ENCODE measurements around the gene PPIA.
"Not testable (repeated sequence)": the region's sequence is repeated elsewhere in the genome, so short reads cannot be mapped to it uniquely, and the experiment has no call there.

The PPIA gene

GRCh38 chr7:44764081-44764480 lies 32.4 kb upstream of the PPIA start:
- no peak for DNase-seq (ENCODE audit: low read depth)

GRCh38 chr7:44764665-44765578 lies 31.6 kb upstream of the PPIA start:
- DNase-seq (ENCODE audit: low read depth), result no peak

- DNase-seq (ENCODE audit: low read depth), result no peak
Measured at GRCh38 chr7:44765579-44766415, 30.7 kb upstream of the PPIA start.

GRCh38 chr7:44766416-44766801 lies 30.1 kb upstream of the PPIA start:
- DNase-seq (ENCODE audit: low read depth), result no peak

GRCh38 chr7:44767134-44767911 lies 29.2 kb upstream of the PPIA start:
- no peak for DNase-seq (ENCODE audit: low read depth)

GRCh38 chr7:44767912-44768627 lies 28.4 kb upstream of the PPIA start:
- no peak for DNase-seq (ENCODE audit: low read depth)

- no peak for DNase-seq (ENCODE audit: low read depth)
Measured at GRCh38 chr7:44768628-44769371, 27.7 kb upstream of the PPIA start.

GRCh38 chr7:44769376-44769775 lies 27.1 kb upstream of the PPIA start:
- no peak for DNase-seq (ENCODE audit: low read depth)

- DNase-seq (ENCODE audit: low read depth), result no peak
Measured at GRCh38 chr7:44769776-44770294, 26.6 kb upstream of the PPIA start.

GRCh38 chr7:44771358-44771757 lies 25.1 kb upstream of the PPIA start:
- DNase-seq (ENCODE audit: low read depth), result no peak

- no peak for DNase-seq (ENCODE audit: low read depth)
Measured at GRCh38 chr7:44772440-44772839, 24.0 kb upstream of the PPIA start.

- DNase-seq (ENCODE audit: low read depth), result no peak
Measured at GRCh38 chr7:44772867-44773266, 23.6 kb upstream of the PPIA start.

GRCh38 chr7:44774486-44774885 lies 22.0 kb upstream of the PPIA start:
- not testable (repeated sequence) for DNase-seq (ENCODE audit: low read depth)

- no peak for DNase-seq (ENCODE audit: low read depth)
Measured at GRCh38 chr7:44775383-44776107, 20.9 kb upstream of the PPIA start.

GRCh38 chr7:44776211-44776610 lies 20.3 kb upstream of the PPIA start:
- DNase-seq (ENCODE audit: low read depth), result no peak

- DNase-seq (ENCODE audit: low read depth), result no peak
Measured at GRCh38 chr7:44782460-44782859, 14.0 kb upstream of the PPIA start.

GRCh38 chr7:44783407-44783806 lies 13.1 kb upstream of the PPIA start:
- no peak for DNase-seq (ENCODE audit: low read depth)

GRCh38 chr7:44784364-44784763 lies 12.1 kb upstream of the PPIA start:
- DNase-seq (ENCODE audit: low read depth), result no peak

GRCh38 chr7:44785218-44785617 lies 11.3 kb upstream of the PPIA start:
- DNase-seq (ENCODE audit: low read depth), result not testable (repeated sequence)

- DNase-seq (ENCODE audit: low read depth), result no peak
Measured at GRCh38 chr7:44787041-44787440, 9.4 kb upstream of the PPIA start.
